Transverse colon (tissue), 3 donors: ENCODE results near the gene KIAA0586.

Experiments
- CTCF ChIP-seq, 5 experiments: fragments of 200-600 bp in 3 of 5; fragments of 450-650 bp in 2 of 5; sonication (generic) in 3 of 5; IDR thresholded peaks; 1 replicate in 2 of 5; 2 replicates in 3 of 5; pipeline ENCODE4 v1.5.1; 2016 to 2017; ENCODE audit warnings: antibody characterized with exemption in 5 of 5, inconsistent platforms in 3 of 5, mild to moderate bottlenecking in 2 of 5, moderate library complexity in 1 of 5
- EP300 ChIP-seq: sonication (generic); formaldehyde crosslinking; IDR thresholded peaks from one replicate; pipeline ENCODE4 v1.6.1; 2017; ENCODE audit warnings: antibody characterized with exemption, low read depth
- POLR2A ChIP-seq: fragments of 450-650 bp; IDR thresholded peaks from one replicate; pipeline ENCODE4 v1.6.1; 2016; ENCODE audit warnings: antibody characterized with exemption, mild to moderate bottlenecking, moderate library complexity

- no peak for TF ChIP-seq POLR2A
- no peak for TF ChIP-seq CTCF (IDR thresholded peaks at IDR 0.05)
- TF ChIP-seq EP300: no peak
Observed at GRCh38 chr14:58563978-58564377, 136.5 kb downstream of the KIAA0586 start.
